ENCODE results near the gene SGK1.

SGK1 gene

GRCh38 chr6:134356405-134356804, 38.5 kb upstream of the SGK1 start:
- no peak for TF ChIP-seq CTCF (IDR thresholded peaks at IDR 0.05; ENCODE audit: insufficient read depth, low read length, missing control alignments)
- no peak overlapping the region for H3K4me3 ChIP-seq (ENCODE audit: low read depth, low read length)
- CTCF ChIA-PET = no interaction called here
- POLR2A ChIA-PET = no interaction called here
- DNase-seq (ENCODE audit: low read depth, low spot score) = no peak

- no peak for TF ChIP-seq CTCF (IDR thresholded peaks at IDR 0.05; ENCODE audit: insufficient read depth, low read length, missing control alignments)
- DNase-seq (ENCODE audit: low read depth, low spot score) = no peak
- no peak overlapping the region for H3K4me3 ChIP-seq (ENCODE audit: low read depth, low read length)
- CTCF ChIA-PET = interaction anchor here (1.0 to 1.4 kb wide), 3 partner anchors 63 to 288 kb away, joined by 3 to 4 read pairs (median 3); no protein-coding TSS in a partner anchor
- POLR2A ChIA-PET = interaction anchor here (1.4 kb wide), 1 partner anchor 10 kb away, joined by 4 read pairs; no protein-coding TSS in a partner anchor
Observed at GRCh38 chr6:134352786-134353480, 35.0 kb upstream of the SGK1 start.

- no peak overlapping the region for H3K4me3 ChIP-seq (ENCODE audit: low read depth, low read length)
- TF ChIP-seq CTCF (IDR thresholded peaks at IDR 0.05; ENCODE audit: insufficient read depth, low read length, missing control alignments) = no peak
- no peak for DNase-seq (ENCODE audit: low read depth, low spot score)
- CTCF ChIA-PET = interaction anchor here (1.0 to 1.4 kb wide), 2 partner anchors 174 to 289 kb away, joined by 3 to 4 read pairs; no protein-coding TSS in a partner anchor
- POLR2A ChIA-PET = interaction anchor here (1.0 to 1.4 kb wide), 2 partner anchors 11 to 71 kb away, joined by 3 to 4 read pairs; no protein-coding TSS in a partner anchor
Observed at GRCh38 chr6:134351615-134352474, 33.9 kb upstream of the SGK1 start.

- no peak overlapping the region for H3K4me3 ChIP-seq (ENCODE audit: low read depth, low read length)
- DNase-seq (ENCODE audit: low read depth, low spot score) = peak; percentile 98
- TF ChIP-seq CTCF (IDR thresholded peaks at IDR 0.05; ENCODE audit: insufficient read depth, low read length, missing control alignments) = no peak
- ChIA-PET CTCF (interaction anchor here (0.7 to 1.7 kb wide), 7 partner anchors 7 to 593 kb away, joined by 3 to 7 read pairs (median 3); no protein-coding TSS in a partner anchor), POLR2A (interaction anchor here (0.7 to 1.1 kb wide), 2 partner anchors 177 to 181 kb away, joined by 3 read pairs; no protein-coding TSS in a partner anchor)
Observed at GRCh38 chr6:134347885-134348805, 30.2 kb upstream of the SGK1 start.

GRCh38 chr6:134346932-134347545, 29.1 kb upstream of the SGK1 start:
- no peak for DNase-seq (ENCODE audit: low read depth, low spot score)
- CTCF ChIA-PET = interaction anchor here (0.9 kb wide), 1 partner anchor 536 kb away, joined by 4 read pairs; no protein-coding TSS in a partner anchor
- POLR2A ChIA-PET = no interaction called here
- TF ChIP-seq CTCF (IDR thresholded peaks at IDR 0.05; ENCODE audit: insufficient read depth, low read length, missing control alignments) = no peak
- H3K4me3 ChIP-seq (ENCODE audit: low read depth, low read length) = no peak overlapping the region
